Activated naive CD8-positive, alpha-beta T cell (primary cell): ENCODE measurements around the gene TAT.

Experiments used
- H3K27ac Mint-ChIP-seq: one replicate; pipeline ENCODE4 v1.8.0; 2021; ENCODE audit warnings: mixed read lengths
- H3K27me3 Mint-ChIP-seq: one replicate; pipeline ENCODE4 v1.8.0; 2021; ENCODE audit warnings: mixed read lengths
- H3K36me3 Mint-ChIP-seq: one replicate; pipeline ENCODE4 v1.8.0; 2021; ENCODE audit warnings: mixed read lengths
- H3K4me1 Mint-ChIP-seq: one replicate; pipeline ENCODE4 v1.8.0; 2021; ENCODE audit warnings: low read depth, mixed read lengths
- H3K4me3 Mint-ChIP-seq: one replicate; pipeline ENCODE4 v1.8.0; 2021; ENCODE audit warnings: mild to moderate bottlenecking, mixed read lengths
- H3K9me3 Mint-ChIP-seq: one replicate; pipeline ENCODE4 v1.8.0; 2021; ENCODE audit warnings: low read depth, mixed read lengths

TAT gene

DNA sequence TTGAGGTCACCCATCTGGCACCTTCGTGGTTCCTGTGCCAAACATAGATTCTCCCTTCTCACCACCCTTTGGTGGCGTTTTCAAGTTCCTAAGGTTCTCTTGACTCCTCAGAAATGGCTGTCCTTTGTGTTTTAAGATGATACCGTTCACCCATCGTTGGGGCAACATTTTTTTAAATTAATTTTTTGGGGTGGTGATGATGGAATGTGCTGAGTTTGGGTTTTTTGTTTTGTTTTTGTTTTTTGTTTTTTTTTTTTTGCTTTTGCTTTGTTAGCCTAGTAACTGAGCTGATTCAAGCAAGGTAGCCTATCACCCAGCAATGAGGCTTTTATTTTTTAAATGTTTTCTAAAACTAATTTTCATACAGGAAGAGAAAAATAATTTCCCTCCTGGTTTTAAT, 48.0 kb downstream of the TAT start:
- Mint-ChIP-seq H3K36me3 (no peaks in the 10 kb centered on the region), H3K4me1 (no peaks in the 10 kb centered on the region), H3K27me3 (peaks cover 11% of the 10 kb centered on the region), H3K9me3 (no peaks in the 10 kb centered on the region), H3K27ac (no peak overlapping the region), H3K4me3 (no peak overlapping the region)

DNA sequence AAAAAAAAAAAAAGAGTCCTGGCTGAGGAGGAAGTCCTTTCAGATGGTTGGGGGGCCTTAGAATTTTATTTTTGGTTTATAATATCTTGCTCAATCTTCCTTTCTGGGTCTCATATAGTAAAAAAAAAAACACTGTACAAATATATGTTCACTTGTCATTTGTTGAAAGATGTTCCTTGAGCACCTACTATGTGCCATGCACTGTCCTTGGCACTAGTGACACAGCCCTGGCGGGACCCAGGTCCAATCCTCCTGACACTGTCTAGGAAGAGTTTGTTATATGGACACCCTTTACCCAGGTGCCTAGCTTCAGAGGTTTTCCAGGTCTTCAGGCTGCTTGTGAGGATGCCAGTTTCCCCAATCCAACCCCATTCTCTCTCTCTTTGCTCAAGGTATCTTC, 48.6 kb downstream of the TAT start:
- peaks cover 11% of the 10 kb centered on the region for H3K27me3 Mint-ChIP-seq
- H3K9me3 Mint-ChIP-seq: no peaks in the 10 kb centered on the region
- H3K4me1 Mint-ChIP-seq: no peaks in the 10 kb centered on the region
- H3K36me3 Mint-ChIP-seq: no peaks in the 10 kb centered on the region
- H3K27ac Mint-ChIP-seq: no peak overlapping the region
- H3K4me3 Mint-ChIP-seq: no peak overlapping the region

DNA sequence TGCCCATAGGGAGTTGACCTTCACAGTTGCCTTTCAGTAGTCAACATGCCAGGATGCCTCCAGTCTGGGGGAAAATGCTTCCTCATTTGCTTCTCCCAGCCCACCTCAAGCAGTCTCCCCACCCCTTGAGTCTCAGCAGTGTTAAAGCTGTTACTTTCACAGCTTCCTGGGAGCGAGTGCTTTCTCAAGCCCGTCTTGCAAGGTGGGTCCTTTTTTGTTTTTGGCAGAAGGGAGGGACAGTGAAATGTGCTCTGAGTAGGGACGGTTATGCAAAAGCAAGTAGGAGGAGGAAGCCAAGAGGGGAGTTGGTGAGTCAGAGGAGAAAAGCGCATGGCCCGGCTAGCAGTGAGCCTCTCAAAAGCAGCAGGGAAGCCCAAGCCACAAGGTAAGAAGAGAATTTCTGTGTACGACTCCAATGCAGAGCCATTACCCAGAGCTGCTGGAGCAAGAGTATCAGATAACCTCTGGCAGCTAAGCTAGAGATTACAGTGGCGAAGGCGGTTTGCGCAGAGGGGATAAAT, 50.7 kb downstream of the TAT start, which contains the start of gene CHST4:
Gene CHST4 (plus strand): TSS at position 316 of the 521 bp plus-strand sequence. CDS start 10,252 bp downstream, outside the sequence.
- Mint-ChIP-seq H3K36me3 (no peaks in the 10 kb centered on the region), H3K4me1 (no peaks in the 10 kb centered on the region), H3K27me3 (peaks cover 11% of the 10 kb centered on the region), H3K4me3 (no peak within 1 kb of the TSS), H3K9me3 (no peaks in the 10 kb centered on the region), H3K27ac (no peak within 1 kb of the TSS)

DNA sequence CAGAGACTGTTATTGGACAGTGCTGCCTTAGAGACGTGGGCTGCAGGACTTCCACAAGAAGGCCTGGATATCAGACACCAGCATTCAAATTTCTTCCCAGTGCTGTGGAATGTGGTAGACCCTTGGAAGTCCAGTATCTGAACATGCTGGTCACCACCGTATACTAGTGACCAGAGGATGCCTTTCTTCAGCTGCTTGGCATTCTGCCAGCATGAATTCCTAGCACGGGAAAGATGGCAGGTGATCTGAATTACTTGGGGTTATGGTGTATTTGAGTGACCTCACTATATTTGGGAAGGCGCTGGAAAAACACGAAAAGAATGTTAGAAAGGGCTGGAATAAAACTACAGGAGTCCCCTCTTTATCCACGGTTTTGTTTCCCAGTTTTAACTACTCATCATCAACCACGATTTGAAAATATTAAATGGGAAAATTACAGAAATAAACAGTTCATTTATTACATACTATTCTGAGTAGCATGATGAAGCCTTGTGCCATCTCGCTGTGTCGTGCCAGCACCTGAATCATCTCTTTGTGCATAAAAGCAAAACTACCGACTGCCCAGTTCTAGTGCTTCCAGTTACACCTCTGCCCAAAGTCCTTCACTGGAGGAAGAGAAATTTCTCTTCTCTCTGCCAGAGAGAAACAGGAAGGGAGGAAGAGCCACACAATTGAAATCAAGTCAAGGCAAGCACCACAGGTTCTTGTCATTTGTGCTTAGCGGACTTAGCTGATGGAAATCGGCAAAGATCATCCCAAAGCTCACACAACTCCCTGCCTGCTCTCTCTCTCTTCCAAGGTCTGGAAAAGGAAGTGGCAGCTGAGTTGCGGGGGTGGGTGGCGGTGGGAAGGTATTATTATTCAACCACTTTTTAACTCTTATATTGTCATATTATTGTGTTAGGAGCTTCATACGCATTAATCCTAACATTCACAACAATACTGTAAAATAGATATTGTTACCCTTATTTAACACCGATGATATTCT, 52.0 kb downstream of the TAT start:
- H3K27me3 Mint-ChIP-seq: peaks cover 11% of the 10 kb centered on the region
- H3K9me3 Mint-ChIP-seq: no peaks in the 10 kb centered on the region
- H3K4me3 Mint-ChIP-seq: no peak overlapping the region
- H3K27ac Mint-ChIP-seq: no peak overlapping the region
- no peaks in the 10 kb centered on the region for H3K4me1 Mint-ChIP-seq
- no peaks in the 10 kb centered on the region for H3K36me3 Mint-ChIP-seq

DNA sequence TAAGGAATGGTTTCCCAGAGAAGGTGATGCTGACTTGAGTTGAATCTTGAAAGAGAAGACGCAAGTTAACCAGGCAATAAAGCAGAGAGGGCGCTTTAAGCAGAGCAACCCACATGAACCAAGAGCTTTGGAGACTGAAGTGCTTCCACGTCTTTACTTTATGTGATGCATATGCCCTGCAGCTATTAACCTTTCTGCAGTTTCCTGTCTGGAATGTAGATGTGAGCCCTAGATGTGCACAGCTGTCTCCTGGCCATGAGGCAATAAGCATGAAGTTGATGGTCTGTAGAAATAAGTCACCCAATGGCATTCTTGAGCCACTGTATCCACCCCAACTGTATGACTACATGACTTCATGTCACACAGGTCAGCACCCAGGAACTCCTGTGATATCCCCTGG, 56.3 kb downstream of the TAT start:
- Mint-ChIP-seq H3K9me3 (no peaks in the 10 kb centered on the region), H3K36me3 (no peaks in the 10 kb centered on the region), H3K4me3 (no peak overlapping the region), H3K27me3 (peaks cover 2% of the 10 kb centered on the region), H3K4me1 (no peaks in the 10 kb centered on the region), H3K27ac (no peak overlapping the region)
